Embryonic facial prominence (tissue), 1 donor: ENCODE results near the gene TRIM56.

Source experiments
- DNase-seq: peaks from one replicate; pipeline ENCODE4 v3.0.0-alpha.2; 2016; ENCODE audit errors: extremely low spot score

Gene TRIM56

DNA sequence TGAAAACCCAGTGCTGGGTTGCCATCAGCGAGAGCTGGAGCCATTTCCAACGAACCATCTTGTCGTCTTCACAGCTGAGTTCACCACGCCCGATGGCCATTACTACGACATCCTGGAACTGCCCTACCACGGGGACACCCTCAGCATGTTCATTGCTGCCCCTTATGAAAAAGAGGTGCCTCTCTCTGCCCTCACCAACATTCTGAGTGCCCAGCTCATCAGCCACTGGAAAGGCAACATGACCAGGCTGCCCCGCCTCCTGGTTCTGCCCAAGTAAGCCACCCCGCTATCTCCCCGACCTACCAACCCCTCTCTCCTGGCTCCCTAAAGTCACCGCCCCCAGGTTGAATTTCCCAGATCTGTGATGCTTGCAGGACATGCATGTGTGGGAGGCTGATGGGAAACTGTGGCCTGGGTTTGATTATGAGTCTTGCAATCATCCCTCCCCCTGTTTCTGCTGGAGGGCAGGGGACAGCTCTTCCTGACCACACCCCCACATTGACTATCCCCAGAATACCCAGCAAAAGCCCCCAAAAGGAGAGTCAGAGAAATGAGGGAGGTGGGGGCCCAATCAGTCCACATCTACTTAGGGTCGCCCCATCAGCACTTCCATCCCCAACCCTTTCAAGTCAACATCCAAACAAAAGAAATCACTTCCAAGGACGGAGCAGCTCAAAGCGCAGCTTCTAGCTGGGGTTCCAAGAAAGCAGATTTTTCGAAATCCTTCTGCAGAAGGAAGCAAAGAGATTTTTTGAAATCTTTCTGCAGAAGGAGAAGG, 48.5 kb downstream of the TRIM56 start:
- no peak for DNase-seq

DNA sequence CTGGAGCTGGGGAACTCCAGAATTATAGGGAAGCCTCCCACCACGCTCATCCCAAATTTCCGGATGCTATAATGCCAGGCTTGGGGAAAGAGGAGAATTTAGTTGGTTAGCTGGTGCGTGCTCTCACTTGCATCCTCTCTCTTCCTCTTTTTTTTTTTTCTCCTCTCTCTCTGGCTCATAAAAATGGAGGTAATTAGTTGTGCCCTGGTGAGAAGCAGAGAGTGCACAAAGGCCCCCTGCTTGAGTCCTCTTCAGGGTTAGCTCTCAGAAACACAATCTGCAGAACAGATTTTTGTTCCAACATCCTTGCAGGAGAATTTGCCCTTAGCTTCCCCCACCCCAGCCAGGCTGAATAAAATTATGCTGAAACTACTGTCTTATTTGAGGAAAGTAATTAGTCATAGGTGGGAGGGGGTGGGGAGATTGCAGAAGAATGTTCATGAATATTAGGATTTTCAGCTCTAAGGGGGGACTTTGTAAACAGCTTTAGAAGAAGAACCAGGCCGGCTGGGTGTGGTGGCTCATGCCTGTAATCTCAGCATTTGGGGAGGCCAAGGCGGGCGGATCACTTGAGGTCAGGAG, 49.2 kb downstream of the TRIM56 start:
- DNase-seq = no peak

DNA sequence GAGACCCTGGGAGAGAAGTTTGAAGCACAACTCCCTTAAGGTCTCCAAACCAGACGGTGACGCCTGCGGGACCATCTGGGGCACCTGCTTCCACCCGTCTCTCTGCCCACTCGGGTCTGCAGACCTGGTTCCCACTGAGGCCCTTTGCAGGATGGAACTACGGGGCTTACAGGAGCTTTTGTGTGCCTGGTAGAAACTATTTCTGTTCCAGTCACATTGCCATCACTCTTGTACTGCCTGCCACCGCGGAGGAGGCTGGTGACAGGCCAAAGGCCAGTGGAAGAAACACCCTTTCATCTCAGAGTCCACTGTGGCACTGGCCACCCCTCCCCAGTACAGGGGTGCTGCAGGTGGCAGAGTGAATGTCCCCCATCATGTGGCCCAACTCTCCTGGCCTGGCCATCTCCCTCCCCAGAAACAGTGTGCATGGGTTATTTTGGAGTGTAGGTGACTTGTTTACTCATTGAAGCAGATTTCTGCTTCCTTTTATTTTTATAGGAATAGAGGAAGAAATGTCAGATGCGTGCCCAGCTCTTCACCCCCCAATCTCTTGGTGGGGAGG, 52.5 kb downstream of the TRIM56 start:
- DNase-seq = no peak

DNA sequence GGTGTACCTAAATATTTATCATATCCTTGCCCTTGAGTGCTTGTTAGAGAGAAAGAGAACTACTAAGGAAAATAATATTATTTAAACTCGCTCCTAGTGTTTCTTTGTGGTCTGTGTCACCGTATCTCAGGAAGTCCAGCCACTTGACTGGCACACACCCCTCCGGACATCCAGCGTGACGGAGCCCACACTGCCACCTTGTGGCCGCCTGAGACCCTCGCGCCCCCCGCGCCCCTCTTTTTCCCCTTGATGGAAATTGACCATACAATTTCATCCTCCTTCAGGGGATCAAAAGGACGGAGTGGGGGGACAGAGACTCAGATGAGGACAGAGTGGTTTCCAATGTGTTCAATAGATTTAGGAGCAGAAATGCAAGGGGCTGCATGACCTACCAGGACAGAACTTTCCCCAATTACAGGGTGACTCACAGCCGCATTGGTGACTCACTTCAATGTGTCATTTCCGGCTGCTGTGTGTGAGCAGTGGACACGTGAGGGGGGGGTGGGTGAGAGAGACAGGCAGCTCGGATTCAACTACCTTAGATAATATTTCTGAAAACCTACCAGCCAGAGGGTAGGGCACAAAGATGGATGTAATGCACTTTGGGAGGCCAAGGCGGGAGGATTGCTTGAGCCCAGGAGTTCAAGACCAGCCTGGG, 53.1 kb downstream of the TRIM56 start:
- DNase-seq = no peak

DNA sequence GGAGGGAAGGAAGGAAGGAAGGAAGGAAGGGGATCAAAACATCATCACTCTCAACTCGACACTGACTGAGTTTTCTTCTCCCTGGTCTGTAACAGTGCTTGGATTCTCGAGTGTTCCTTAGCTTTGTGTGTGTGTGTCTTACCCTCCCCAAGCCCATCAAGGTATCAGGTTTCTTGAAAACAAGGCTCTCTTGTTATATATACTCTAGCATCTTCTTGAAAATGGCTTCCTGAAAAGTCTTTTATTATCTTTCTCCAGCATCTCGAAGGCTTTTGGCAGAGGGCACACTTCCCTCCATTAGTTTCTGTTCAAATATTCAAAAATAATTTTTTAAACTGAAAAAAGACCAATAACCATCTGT, 55.0 kb downstream of the TRIM56 start:
- DNase-seq = no peak

DNA sequence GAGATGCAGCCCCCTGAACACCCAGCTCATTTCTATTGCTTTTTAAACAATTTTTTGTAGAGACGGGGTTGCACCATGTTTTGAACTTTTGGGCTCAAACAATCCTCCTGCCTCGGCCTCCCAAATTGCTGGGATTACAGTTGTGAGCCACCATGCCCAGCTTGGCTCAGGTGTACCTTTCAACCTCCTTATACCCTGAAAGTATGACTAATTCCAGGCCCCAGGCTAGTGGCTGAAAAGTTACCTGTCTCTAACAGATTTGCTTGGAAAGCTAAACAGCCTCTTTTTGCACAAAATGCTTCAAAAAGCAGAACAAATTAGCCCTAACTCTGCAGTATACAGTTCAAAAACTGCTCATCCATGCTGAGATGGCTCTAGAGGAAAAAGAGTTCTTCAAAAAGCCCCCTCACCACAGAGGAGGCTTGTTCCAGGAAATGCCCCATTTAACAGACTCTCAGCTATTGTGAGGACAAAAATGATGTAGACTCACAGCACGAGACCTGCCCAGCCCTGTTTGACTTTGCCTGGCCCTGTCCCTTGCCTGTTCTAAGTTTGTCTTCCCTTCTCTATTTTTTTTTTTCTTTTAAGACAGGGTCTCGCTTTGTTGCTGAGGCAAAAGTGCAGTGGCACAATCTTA, 55.6 kb downstream of the TRIM56 start:
- no peak for DNase-seq
